Prostate gland (tissue), 2 donors: ENCODE results near the gene MRPL18.

Experiments used
- POLR2A ChIP-seq: fragments of 450-650 bp; IDR thresholded peaks from one replicate; pipeline ENCODE4 v1.6.1; 2016; ENCODE audit warnings: antibody characterized with exemption, mild to moderate bottlenecking
- POLR2AphosphoS5 ChIP-seq: sonication (generic); formaldehyde crosslinking; IDR thresholded peaks from one replicate; pipeline ENCODE4 v1.6.1; 2017; ENCODE audit warnings: antibody characterized with exemption
- TF ChIP-seq, protein P1 (sequence below), 4 experiments: fragments of 200-600 bp in 2 of 4; fragments of 450-650 bp in 2 of 4; sonication (generic) in 2 of 4; IDR thresholded peaks; 1 replicate in 3 of 4; 2 replicates in 1 of 4; pipeline ENCODE4 v1.5.1; 2016 to 2019; ENCODE audit warnings: antibody characterized with exemption in 4 of 4, mild to moderate bottlenecking in 2 of 4, moderate library complexity in 2 of 4

GRCh38 chr6:159808647-159809046 is 18.4 kb downstream of the MRPL18 start:
- TF ChIP-seq, protein P1, sequence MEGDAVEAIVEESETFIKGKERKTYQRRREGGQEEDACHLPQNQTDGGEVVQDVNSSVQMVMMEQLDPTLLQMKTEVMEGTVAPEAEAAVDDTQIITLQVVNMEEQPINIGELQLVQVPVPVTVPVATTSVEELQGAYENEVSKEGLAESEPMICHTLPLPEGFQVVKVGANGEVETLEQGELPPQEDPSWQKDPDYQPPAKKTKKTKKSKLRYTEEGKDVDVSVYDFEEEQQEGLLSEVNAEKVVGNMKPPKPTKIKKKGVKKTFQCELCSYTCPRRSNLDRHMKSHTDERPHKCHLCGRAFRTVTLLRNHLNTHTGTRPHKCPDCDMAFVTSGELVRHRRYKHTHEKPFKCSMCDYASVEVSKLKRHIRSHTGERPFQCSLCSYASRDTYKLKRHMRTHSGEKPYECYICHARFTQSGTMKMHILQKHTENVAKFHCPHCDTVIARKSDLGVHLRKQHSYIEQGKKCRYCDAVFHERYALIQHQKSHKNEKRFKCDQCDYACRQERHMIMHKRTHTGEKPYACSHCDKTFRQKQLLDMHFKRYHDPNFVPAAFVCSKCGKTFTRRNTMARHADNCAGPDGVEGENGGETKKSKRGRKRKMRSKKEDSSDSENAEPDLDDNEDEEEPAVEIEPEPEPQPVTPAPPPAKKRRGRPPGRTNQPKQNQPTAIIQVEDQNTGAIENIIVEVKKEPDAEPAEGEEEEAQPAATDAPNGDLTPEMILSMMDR (IDR thresholded peaks at IDR 0.05) = no peak
- no peak for TF ChIP-seq POLR2AphosphoS5
- TF ChIP-seq POLR2A = no peak
